ENCODE results near the gene SPACDR. TPM values are rescaled to one million over a fixed set of nuclear protein-coding genes. Genes with fewer than 3 reads are reported as not detected.
A peak's percentile ranks its signal among the peaks of the same experiment; 100 is the strongest.
"Not testable (repeated sequence)": the region's sequence is repeated elsewhere in the genome, so short reads cannot be mapped to it uniquely, and the experiment has no call there.

Gene SPACDR
- total RNA-seq, 3 donors from 2014 or later (not counting 1 experiment from before 2014, with no cell fraction given) = 2.3 to 4.1 (median 3.9) TPM

DNA sequence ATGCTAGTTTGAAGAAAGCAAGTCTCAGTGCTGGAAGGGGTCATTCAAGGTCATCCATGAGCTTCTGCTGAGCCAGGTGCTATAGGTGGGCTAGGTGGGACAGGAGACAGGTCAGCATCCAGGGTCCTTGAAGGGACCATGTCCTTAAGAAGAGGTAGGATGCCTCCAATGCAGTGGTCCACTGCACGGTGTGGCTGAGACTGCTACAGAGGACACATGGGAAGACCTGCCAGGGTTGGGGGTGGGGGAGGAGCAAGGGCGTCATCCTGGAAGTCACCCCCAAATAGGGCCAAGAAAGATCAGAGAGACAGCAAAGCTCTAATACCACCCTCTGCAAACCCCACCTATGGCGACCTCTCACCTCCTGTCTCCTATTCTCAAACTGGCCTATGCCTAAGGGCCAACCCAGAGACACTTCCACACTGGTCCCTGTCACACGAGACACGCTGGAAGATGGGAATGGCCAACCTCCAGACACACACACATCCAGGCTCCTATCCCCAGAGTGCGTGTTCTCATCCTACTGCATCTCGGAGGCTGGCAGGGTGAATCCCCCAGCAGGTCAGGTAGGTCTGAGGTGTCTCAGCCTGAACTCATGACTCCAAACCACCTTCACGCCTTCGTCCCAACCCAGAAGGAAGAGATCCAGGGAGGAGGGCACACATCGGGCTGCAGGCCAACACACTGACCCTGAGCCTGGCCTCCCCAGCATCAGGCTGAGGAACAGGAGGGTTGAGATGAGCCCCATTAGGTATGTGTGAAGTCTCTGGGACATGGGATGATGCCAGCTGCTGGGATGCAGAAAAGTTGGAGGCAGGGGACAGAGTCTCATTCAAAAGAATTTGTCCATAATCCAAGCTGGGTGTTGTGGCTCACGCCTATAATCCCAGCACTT lies 22.2 kb downstream of the SPACDR start:
- Histone ChIP-seq H3K27ac (ENCODE audit: low read length) (no peak overlapping the region), H3K36me3 (ENCODE audit: control insufficient read depth, insufficient read depth, low read length) (no peaks in the 10 kb centered on the region), H3K4me1 (ENCODE audit: control insufficient read depth, insufficient read depth, low read length) (peaks cover 18% of the 10 kb centered on the region), H3K9me3 (ENCODE audit: control insufficient read depth, insufficient read depth, low read length) (no peaks in the 10 kb centered on the region), H3K27me3 (ENCODE audit: control insufficient read depth, insufficient read depth, low read length) (no peaks in the 10 kb centered on the region), H3K4me3 (ENCODE audit: low read length) (no peak overlapping the region)
- no peak overlapping the region for H3K27ac Mint-ChIP-seq
- intact Hi-C loops (cut with micrococcal nuclease) = no loop called here
- no peak for DNase-seq
- H3K4me1 Mint-ChIP-seq = no peaks in the 10 kb centered on the region
- no peaks in the 10 kb centered on the region for H3K9me3 Mint-ChIP-seq
- no peaks in the 10 kb centered on the region for H3K27me3 Mint-ChIP-seq (ENCODE audit: low read depth in 2 of 2)
- H3K36me3 Mint-ChIP-seq = no peaks in the 10 kb centered on the region
- WGBS (ENCODE audit: insufficient coverage) = 95% methylated on average over 10 of the region's 11 CpGs
- TF ChIP-seq, protein P1, sequence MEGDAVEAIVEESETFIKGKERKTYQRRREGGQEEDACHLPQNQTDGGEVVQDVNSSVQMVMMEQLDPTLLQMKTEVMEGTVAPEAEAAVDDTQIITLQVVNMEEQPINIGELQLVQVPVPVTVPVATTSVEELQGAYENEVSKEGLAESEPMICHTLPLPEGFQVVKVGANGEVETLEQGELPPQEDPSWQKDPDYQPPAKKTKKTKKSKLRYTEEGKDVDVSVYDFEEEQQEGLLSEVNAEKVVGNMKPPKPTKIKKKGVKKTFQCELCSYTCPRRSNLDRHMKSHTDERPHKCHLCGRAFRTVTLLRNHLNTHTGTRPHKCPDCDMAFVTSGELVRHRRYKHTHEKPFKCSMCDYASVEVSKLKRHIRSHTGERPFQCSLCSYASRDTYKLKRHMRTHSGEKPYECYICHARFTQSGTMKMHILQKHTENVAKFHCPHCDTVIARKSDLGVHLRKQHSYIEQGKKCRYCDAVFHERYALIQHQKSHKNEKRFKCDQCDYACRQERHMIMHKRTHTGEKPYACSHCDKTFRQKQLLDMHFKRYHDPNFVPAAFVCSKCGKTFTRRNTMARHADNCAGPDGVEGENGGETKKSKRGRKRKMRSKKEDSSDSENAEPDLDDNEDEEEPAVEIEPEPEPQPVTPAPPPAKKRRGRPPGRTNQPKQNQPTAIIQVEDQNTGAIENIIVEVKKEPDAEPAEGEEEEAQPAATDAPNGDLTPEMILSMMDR (IDR thresholded peaks at IDR 0.05) = no peak
- no peak for ATAC-seq
- H3K4me3 Mint-ChIP-seq = no peak overlapping the region

DNA sequence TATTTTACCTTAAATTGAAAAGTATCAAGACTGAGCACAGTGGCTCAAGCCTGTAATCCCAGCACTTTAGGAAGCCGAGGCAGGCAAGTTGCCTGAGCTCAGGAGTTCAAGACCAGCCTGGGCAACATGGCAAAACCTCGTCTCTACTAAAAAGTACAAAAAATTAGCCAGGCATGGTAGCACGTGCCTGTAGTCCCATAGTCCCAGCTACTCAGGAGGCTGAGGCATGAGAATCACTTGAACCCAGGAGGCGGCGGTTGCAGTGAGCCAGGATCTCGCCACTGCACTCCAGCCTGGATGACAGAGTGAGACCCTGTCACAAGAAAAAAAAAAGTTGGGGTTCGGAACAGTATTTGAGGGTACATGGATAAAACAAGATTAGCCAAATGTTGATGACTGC lies 24.8 kb downstream of the SPACDR start:
- H3K27me3 ChIP-seq (ENCODE audit: control insufficient read depth, insufficient read depth, low read length); H3K27ac ChIP-seq (ENCODE audit: low read length); H3K9me3 Mint-ChIP-seq; intact Hi-C loops (cut with micrococcal nuclease); ATAC-seq; H3K27ac Mint-ChIP-seq; H3K36me3 ChIP-seq (ENCODE audit: control insufficient read depth, insufficient read depth, low read length); DNase-seq; H3K27me3 Mint-ChIP-seq (ENCODE audit: low read depth in 2 of 2); H3K9me3 ChIP-seq (ENCODE audit: control insufficient read depth, insufficient read depth, low read length); H3K36me3 Mint-ChIP-seq; H3K4me3 Mint-ChIP-seq; H3K4me3 ChIP-seq (ENCODE audit: low read length): not testable (repeated sequence)
- H3K4me1 ChIP-seq (ENCODE audit: control insufficient read depth, insufficient read depth, low read length) = peaks cover 21% of the 10 kb centered on the region
- WGBS (ENCODE audit: insufficient coverage) = 95% methylated on average over 7 of the region's 7 CpGs
- H3K4me1 Mint-ChIP-seq = peaks cover 11 to 17% of the 10 kb centered on the region in 2 donors

DNA sequence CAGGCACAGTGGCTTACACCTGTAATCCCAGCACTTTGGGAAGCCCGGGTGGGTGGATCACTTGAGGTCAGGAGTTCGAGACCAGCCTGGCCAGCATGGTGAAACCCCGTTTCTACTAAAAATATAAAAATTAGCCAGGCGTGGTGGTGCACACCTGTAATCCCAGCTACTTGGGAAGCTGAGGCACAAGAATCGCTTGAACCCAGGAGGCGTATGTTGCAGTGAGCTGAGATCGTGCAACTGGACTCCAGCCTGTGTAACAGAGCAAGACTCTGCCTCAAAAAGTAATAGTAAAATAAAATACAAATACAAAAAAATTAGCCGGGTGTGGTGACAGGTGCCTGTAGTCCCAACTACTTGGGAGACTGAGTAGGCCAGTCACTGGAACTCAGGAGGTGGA lies 25.3 kb downstream of the SPACDR start:
- intact Hi-C loops (cut with micrococcal nuclease); H3K4me3 Mint-ChIP-seq; DNase-seq; H3K27me3 Mint-ChIP-seq (ENCODE audit: low read depth in 2 of 2); H3K9me3 ChIP-seq (ENCODE audit: control insufficient read depth, insufficient read depth, low read length); H3K27ac Mint-ChIP-seq; H3K4me3 ChIP-seq (ENCODE audit: low read length); ATAC-seq; H3K27me3 ChIP-seq (ENCODE audit: control insufficient read depth, insufficient read depth, low read length); H3K36me3 Mint-ChIP-seq; H3K36me3 ChIP-seq (ENCODE audit: control insufficient read depth, insufficient read depth, low read length); H3K9me3 Mint-ChIP-seq; H3K27ac ChIP-seq (ENCODE audit: low read length): not testable (repeated sequence)
- WGBS (ENCODE audit: insufficient coverage) = 98% methylated on average over 7 of the region's 8 CpGs
- peaks cover 24% of the 10 kb centered on the region for H3K4me1 ChIP-seq (ENCODE audit: control insufficient read depth, insufficient read depth, low read length)
- H3K4me1 Mint-ChIP-seq = peaks cover 13 to 20% of the 10 kb centered on the region in 2 donors

DNA sequence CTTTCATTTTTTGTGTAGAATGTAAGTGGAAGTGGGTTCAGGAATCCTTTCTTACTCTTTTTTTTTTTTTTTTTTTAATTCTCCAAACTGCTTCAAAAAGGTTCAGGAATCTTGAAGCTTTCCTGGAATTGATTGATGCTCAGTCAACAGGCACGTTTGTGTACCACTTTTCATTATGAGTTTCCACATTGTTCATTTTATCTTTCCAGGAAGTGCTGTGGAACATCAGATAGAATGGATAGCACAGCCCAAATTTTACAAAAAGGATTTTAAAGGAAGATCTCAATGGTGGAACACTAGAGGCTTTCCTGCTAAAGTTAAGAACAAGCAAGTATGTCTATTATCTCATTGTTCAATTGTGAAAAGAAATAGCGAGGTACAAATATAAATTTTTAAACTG lies 25.9 kb downstream of the SPACDR start:
- no peak overlapping the region for H3K27ac ChIP-seq (ENCODE audit: low read length)
- intact Hi-C loops (cut with micrococcal nuclease) = no loop called here
- no peaks in the 10 kb centered on the region for H3K27me3 Mint-ChIP-seq (ENCODE audit: low read depth in 2 of 2)
- H3K4me3 ChIP-seq (ENCODE audit: low read length) = no peak overlapping the region
- 25% methylated on average over 1 of the region's 2 CpGs for WGBS (ENCODE audit: insufficient coverage)
- peaks cover 17 to 24% of the 10 kb centered on the region in 2 donors for H3K4me1 Mint-ChIP-seq
- H3K36me3 Mint-ChIP-seq = no peaks in the 10 kb centered on the region
- DNase-seq = no peak
- TF ChIP-seq, protein P1 (IDR thresholded peaks at IDR 0.05) = no peak
- H3K36me3 ChIP-seq (ENCODE audit: control insufficient read depth, insufficient read depth, low read length) = peaks cover 13% of the 10 kb centered on the region
- ATAC-seq = no peak
- H3K4me1 ChIP-seq (ENCODE audit: control insufficient read depth, insufficient read depth, low read length) = peaks cover 26% of the 10 kb centered on the region
- no peaks in the 10 kb centered on the region for H3K9me3 ChIP-seq (ENCODE audit: control insufficient read depth, insufficient read depth, low read length)
- H3K9me3 Mint-ChIP-seq = no peaks in the 10 kb centered on the region
- no peaks in the 10 kb centered on the region for H3K27me3 ChIP-seq (ENCODE audit: control insufficient read depth, insufficient read depth, low read length)
- H3K4me3 Mint-ChIP-seq = peak overlapping the region; percentile 36
- no peak overlapping the region for H3K27ac Mint-ChIP-seq
